ENCODE data around the gene C5orf47.

DNA sequence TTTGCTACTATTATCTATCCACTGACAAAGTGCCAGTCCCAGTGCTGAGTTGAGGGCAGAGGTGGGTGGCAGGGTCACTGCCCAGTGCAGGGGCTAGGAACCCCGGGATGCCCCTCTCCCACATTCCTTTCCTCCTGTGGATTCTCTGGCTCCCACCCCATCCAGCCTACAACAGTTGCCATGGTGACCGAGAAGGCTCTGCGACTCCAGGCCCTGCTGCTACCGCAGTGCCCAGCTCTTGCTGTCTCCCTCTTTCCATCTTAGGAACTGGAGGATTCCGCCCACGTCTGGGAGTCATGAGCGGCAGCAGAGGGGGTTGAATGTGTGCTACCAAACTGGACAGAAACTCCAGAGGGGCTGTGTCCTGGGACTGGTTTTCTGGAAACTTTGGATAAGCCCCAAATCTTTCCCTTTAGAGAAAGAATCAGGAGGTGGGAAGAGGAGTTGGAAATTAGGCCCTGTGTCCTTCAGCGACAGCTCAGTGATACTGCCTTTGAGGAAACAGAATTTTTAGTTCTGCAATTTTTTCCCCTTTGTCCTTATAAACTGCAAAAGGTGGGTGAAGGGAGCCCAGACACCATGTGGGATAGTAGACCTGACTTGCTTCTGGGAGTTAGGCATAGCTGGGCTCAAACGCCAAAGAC lies 20.7 kb upstream of the C5orf47 start:
- TF ChIP-seq, protein P1, sequence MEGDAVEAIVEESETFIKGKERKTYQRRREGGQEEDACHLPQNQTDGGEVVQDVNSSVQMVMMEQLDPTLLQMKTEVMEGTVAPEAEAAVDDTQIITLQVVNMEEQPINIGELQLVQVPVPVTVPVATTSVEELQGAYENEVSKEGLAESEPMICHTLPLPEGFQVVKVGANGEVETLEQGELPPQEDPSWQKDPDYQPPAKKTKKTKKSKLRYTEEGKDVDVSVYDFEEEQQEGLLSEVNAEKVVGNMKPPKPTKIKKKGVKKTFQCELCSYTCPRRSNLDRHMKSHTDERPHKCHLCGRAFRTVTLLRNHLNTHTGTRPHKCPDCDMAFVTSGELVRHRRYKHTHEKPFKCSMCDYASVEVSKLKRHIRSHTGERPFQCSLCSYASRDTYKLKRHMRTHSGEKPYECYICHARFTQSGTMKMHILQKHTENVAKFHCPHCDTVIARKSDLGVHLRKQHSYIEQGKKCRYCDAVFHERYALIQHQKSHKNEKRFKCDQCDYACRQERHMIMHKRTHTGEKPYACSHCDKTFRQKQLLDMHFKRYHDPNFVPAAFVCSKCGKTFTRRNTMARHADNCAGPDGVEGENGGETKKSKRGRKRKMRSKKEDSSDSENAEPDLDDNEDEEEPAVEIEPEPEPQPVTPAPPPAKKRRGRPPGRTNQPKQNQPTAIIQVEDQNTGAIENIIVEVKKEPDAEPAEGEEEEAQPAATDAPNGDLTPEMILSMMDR (optimal IDR thresholded peaks at IDR 0.05 in 1 of 3, IDR thresholded peaks at IDR 0.05 in 1 of 3, conservative IDR thresholded peaks at IDR 0.05 in 1 of 3; ENCODE audit: extremely low read depth in 1 of 3, insufficient read depth in 2 of 3, low read length in 3 of 3): no peak
- TF ChIP-seq EZH2 (IDR thresholded peaks at IDR 0.05; ENCODE audit: low read length): no peak

Measured in keratinocyte (primary cell).